Measurements from ENCODE around the gene WSB2.

WSB2 gene

GRCh38 chr12:117994551-117995438 is 66.2 kb downstream of the WSB2 start:
- no peak for DNase-seq (ENCODE audit: low spot score)

- DNase-seq (ENCODE audit: low spot score) = no peak
These were observed 74.1 kb downstream of the WSB2 start for GRCh38 chr12:117986705-117987469.

GRCh38 chr12:117985182-117985581 is 75.8 kb downstream of the WSB2 start:
- DNase-seq (ENCODE audit: low spot score) = no peak
